Stimulated activated CD8-positive, alpha-beta memory T cell treated with anti-CD3 and anti-CD28 coated beads, Interleukin-7, amount 100 ng/mL, for 48 hours (primary cell): ENCODE measurements around the gene LDLRAD4.

Source experiments
- DNase-seq, 2 donors: peaks; one replicate each; pipeline ENCODE4 v3.0.0-alpha.2; 2020; ENCODE audit warnings: low read depth in 1 of 2; ENCODE audit errors: extremely low read depth in 1 of 2

LDLRAD4 gene

GRCh38 chr18:13555865-13556264, 337.3 kb downstream of the LDLRAD4 start:
- no peak for DNase-seq

- DNase-seq: no peak
Observed at GRCh38 chr18:13556502-13556901, 337.9 kb downstream of the LDLRAD4 start.

GRCh38 chr18:13558124-13558523, 339.6 kb downstream of the LDLRAD4 start:
- DNase-seq: no peak

GRCh38 chr18:13558790-13559189, 340.2 kb downstream of the LDLRAD4 start:
- DNase-seq: no peak

- DNase-seq: no peak
Observed at GRCh38 chr18:13559754-13560153, 341.2 kb downstream of the LDLRAD4 start.

GRCh38 chr18:13560306-13560705, 341.7 kb downstream of the LDLRAD4 start:
- no peak for DNase-seq

- DNase-seq: peak; percentile 68 to 95
Observed at GRCh38 chr18:13562494-13563029, 344.0 kb downstream of the LDLRAD4 start.

GRCh38 chr18:13563390-13563805, 344.8 kb downstream of the LDLRAD4 start:
- no peak for DNase-seq

GRCh38 chr18:13564579-13564978, 346.0 kb downstream of the LDLRAD4 start:
- DNase-seq: no peak

- DNase-seq: no peak
Observed at GRCh38 chr18:13565228-13565627, 346.7 kb downstream of the LDLRAD4 start.

GRCh38 chr18:13566941-13567746, 348.6 kb downstream of the LDLRAD4 start:
- peak in 1 of 2 donors; percentile 71 for DNase-seq

- DNase-seq: peak in 1 of 2 donors; percentile 72
Observed at GRCh38 chr18:13568443-13569392, 350.2 kb downstream of the LDLRAD4 start.

- no peak for DNase-seq
Observed at GRCh38 chr18:13570216-13570615, 351.7 kb downstream of the LDLRAD4 start.

GRCh38 chr18:13570856-13571495, 352.4 kb downstream of the LDLRAD4 start:
- DNase-seq: peak in 1 of 2 donors; percentile 56

- no peak for DNase-seq
Observed at GRCh38 chr18:13572148-13572547, 353.6 kb downstream of the LDLRAD4 start.

- no peak for DNase-seq
Observed at GRCh38 chr18:13572721-13573120, 354.2 kb downstream of the LDLRAD4 start.

- no peak for DNase-seq
Observed at GRCh38 chr18:13573750-13574149, 355.2 kb downstream of the LDLRAD4 start.

GRCh38 chr18:13574355-13574754, 355.8 kb downstream of the LDLRAD4 start:
- no peak for DNase-seq

GRCh38 chr18:13574761-13575160, 356.2 kb downstream of the LDLRAD4 start:
- no peak for DNase-seq

GRCh38 chr18:13576598-13576997, 358.0 kb downstream of the LDLRAD4 start:
- no peak for DNase-seq
